T-helper 22 cell (primary cell): ENCODE measurements around the gene CEP68.

ENCODE experiments used
- DNase-seq: peaks from one replicate; pipeline ENCODE4 v3.0.0-alpha.2; 2020; ENCODE audit warnings: low read depth

The CEP68 gene

DNA sequence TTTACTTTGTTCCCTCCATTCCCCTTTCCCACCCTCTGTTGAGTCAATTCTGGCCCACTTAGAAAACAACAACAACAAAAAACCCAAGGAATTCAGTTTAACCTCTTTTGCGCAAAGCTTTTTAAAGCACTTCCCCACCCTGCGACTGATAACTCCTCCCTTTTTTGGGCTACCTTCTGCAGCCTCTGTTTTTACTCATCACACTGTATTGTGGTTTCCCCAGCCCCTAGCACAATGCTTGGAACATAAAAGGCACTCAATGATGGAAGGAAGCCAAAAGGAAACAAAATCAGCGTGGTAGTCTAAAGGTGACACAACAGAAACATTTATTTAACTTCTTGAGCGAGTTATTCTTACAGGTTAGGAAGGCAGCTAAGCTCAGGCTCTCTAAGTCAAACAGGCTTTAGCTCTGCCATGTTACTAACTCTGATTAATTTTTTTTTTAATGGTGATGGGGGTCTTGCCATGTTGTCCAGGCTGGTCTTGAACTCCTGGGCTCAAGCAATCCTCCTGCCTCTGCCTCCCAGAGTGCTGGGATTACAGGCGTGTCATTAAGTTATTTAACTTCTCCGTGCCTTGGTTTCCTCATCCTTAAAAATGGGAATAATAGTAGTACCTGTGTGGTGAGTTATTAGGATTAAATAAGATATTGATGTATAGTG, 1.3 kb downstream of the CEP68 start:
- peak; percentile 59 for DNase-seq

DNA sequence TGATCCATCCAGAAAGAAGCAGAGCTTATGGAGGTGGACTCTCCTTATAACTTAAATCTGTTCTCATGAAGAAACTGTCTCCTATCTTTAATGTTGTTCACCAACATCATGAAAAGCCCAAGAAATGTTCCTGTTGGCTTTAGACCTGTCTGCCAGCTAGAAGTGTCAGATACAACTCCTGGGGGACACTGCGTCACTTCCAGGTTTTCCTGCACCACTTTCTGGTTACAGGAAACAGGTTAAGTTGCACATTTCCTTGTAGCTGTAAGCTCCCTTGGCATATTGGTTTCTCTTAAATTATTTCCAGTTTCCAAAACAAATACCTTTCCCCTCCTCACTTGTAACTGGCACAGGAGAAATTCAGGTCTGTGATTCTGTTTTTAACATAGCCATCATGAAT, 2.9 kb downstream of the CEP68 start:
- no peak for DNase-seq

DNA sequence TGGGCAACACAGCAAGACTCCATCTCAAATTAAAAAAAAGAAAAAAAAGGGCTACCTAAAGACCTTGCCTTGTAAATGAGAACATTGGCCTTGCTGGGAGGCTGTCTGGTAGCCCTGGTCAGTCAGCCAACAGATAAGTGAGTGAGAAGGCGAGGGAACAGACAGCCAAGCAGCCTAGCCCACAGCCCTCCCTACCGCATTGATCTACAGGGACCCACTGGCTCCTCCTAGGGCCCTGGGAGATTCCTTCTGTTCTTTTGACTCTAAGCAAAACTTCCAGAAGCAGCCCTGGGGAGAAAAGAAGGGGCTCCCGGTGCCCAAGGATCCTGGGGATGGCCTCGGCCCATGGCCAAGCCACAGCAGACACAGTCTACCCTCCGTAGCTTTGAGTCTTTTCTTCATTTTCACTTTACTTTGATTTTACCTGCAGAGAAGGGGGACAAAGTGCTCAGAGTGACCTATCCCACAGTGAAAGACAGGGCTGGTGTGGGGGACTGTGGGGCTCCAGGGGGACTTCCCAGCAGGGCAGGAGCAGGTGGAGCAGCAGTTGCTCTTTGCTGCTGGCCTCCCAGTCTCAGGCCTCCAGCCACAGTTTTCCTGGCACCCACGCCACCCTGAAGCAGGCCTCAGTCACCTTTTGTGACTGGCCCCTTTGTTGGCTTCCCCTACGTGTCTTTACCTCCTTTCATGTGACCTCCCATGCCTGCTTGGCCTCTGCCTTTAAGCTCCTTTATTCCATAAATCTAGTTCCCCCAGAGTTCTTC, 5.1 kb downstream of the CEP68 start:
- no peak for DNase-seq

DNA sequence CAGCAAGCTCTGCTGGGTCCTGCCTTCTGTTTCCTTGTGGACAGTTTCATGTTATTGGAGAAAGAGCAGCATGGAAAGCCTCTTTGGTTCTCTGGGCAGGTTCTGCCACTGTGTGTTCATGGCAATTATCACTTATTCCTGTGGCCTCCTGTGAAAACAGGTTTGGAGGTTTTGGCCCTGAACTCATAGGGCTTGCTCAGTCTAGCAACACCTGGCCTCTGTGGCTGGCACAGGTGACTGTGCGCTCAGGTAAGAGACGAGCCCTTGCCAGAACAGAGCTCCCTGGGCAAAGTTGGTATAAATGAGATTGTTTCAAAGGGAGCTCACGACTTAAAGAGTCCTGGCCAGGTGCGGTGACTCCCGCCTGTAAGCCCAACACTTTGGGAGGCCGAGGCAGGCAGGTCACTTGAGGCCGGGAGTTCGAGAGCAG, 5.7 kb downstream of the CEP68 start:
- DNase-seq = no peak

DNA sequence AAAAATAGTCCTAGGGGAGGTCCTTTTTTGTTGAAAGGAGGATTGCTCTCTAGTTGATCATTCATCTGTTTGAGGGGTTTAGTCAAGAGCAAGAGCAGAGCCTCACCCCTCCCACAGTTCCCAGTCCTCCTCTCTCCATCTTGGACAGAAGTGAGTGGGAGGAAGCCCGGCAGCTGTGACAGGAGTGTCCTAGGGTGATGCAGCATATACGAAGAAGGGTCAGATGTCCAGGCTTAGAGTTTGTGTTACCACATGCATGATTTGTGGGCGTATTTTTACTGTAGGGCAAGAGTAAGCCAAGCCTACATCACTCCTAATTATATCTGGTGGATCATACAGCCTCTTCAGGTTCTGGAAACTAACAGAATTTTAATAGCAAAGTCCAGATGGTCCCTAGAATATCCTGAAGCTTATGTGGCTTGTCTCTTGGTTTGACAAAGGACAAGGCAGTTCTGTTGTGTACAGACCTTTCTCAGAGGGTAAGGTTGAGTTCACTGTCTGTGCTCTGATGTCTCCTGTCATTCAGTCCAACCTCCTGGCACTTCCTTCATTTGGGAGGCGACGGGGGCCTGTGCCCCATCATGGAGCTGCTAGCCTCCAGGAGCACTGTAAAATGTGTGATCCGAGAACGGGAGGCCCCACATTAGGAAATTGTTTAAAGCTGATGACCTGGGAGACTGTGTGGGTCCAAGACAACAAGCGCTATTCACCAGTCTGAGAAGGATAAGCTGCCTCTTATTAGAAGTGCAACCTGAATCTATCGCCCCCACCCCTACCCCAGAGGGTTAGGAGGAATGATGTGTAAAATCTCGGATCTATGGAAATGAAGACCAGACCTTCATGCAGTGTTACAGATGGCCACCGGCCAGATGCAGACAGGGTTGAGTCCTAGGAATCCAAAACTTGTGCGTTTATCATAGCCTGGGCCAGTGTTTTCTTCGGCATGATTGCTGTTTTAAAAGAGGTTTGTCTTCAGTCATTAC, 6.9 kb downstream of the CEP68 start:
- no peak for DNase-seq

DNA sequence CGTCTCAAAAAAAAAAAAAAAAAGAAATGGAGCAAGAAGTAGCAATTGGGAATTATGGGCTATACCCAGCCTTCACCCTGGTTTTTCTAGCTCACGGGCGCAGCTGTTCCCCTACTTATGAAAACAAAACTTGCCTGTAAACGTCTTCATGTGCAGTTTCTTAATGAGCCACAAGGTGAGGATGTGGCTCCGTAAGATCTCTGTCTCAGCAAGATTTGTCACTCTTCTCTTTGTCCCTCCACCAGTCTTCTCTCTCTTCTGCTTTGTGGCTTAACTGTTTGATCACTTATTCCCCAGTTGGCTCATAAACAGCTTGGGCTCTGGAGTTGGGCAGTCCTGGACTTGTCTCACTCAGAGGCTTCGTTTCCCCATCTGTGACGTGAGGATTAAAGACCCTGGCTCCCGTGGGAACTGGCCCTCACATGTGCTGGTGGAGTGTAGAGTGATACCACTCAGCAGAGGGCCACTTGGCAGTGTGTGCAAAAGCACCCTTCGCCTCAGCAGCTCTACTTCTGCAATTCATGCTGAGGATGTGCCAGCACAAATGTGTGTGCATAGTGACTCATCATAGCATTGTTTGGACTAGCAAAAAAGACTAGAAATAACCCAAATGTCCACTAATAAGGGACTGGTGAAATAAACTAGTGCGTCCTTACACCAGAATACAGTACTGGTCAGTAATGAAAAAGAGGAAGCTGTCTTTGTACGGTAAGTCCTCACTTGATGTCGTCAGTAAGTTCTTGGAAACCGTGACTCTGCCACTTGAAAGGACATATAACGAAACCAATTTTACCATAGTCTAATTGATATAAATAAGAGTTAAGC, 8.7 kb downstream of the CEP68 start:
- peak; percentile 14 for DNase-seq

DNA sequence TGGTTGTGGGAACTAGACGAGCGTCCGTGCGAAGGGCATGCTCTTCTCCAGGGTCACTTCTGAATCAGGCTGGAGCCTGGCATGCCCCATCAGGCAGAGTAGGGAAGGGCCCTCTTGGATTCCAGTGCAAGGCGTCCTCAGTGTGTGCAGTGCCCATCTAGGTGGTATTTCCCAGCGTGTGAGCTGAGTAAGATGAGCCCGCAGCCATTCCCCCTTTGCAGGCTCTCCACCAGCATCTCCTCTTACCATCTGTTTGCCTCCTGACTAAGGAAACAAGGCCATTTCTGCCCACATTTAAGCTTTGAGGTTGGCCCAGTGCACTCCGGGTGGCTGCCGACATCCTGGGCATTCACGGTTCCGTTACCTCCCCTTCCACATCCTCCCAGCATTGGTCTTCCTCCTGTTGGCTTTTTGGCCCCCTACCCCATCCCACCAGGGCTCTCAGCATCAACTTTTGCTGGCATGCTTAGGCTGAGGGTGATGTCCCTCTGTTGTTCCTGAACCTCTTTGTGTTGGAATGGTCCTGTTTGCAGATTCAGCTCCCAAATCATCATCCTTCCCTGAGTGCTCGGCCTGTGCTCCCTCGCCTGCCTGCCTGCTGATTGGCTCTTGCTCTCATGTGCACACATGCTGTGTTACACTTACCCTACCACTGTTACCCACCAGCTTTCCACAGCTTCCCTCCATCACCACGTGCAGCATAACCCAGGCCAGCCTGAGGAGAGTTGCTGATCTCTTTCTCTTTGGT, 11.8 kb downstream of the CEP68 start:
- DNase-seq = no peak

DNA sequence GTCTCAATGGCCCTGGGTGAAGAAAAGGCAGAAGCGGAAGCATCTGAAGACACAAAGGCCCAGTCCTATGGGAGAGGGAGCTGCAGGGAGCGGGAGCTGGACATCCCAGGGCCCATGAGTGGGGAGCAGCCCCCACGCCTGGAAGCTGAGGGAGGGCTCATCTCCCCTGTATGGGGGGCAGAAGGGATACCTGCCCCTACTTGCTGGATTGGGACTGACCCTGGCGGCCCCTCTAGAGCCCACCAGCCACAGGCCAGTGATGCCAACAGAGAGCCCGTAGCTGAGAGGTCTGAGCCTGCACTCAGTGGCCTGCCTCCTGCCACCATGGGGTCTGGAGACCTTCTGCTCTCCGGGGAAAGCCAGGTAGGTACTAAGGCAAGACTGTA, 13.2 kb downstream of the CEP68 start:
- no peak for DNase-seq

DNA sequence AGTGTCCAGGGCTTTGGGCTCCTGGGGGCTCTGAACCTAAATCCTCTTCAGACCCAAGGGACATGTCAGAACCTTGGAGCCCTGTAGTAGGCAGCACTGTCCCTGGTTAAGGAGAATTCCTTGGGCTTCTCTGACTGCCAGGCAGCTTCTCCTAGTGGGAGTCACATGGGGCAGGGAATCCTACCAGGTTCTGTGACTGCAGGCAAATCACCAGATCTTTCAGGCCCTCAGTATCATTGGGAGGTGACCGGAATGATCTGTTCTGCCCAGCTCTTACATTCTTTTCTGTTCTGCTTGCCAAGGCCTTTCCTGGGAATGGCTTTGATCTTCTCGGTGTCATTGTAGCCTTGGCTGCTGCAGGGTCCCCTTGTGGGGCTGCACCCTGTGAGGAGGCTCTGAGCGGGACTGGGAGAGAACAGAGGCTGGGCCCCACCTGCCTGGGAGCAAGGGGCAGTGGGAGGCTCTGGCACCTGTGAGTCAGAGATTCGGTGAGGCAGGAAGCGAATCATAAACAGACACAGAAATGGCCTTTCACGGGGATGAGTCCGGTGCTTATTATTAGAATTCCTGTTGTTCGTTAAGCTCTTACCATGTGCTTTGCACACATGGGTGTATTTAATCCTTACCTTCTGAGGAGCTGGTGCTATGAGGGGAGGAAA, 14.1 kb downstream of the CEP68 start:
- no peak for DNase-seq

DNA sequence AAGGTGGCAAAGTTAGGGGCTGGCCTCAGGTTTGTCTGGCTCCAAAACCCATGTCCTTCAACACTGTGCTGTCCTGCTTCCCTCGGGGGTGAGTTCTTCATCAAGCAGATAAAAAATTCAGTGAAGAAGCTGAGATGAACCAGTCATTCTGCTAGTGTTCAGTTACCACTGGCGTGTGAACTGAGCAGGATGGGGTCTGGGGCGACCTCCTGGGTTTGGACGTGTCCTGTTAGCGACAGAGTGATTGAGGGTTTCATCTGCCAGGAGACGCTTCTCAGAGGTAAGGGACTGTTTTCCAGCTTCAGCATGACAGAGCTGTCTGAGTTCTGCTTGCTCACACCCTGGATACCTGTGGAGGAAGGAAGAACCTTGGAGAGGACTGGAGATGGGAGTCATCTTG, 14.6 kb downstream of the CEP68 start:
- no peak for DNase-seq

DNA sequence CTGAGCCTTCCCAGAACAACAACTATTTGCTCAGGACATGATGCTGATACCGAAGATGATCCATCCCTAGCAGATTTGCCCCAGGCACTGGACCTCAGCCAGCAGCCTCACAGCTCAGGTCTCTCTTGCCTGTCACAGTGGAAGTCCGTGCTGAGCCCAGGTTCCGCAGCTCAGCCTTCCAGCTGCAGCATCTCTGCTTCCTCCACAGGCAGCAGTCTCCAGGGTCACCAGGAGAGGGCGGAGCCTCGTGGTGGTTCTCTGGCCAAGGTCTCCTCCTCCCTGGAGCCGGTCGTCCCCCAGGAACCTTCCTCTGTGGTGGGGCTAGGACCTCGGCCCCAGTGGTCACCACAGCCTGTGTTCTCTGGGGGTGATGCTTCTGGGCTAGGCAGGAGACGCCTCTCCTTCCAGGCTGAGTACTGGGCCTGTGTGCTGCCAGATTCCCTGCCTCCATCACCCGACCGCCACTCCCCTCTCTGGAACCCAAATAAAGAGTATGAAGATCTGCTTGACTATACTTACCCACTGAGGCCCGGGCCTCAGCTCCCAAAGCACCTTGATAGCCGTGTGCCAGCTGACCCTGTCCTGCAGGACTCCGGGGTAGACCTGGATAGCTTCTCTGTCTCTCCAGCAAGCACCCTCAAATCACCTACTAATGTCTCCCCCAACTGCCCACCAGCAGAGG, 15.4 kb downstream of the CEP68 start:
- no peak for DNase-seq

DNA sequence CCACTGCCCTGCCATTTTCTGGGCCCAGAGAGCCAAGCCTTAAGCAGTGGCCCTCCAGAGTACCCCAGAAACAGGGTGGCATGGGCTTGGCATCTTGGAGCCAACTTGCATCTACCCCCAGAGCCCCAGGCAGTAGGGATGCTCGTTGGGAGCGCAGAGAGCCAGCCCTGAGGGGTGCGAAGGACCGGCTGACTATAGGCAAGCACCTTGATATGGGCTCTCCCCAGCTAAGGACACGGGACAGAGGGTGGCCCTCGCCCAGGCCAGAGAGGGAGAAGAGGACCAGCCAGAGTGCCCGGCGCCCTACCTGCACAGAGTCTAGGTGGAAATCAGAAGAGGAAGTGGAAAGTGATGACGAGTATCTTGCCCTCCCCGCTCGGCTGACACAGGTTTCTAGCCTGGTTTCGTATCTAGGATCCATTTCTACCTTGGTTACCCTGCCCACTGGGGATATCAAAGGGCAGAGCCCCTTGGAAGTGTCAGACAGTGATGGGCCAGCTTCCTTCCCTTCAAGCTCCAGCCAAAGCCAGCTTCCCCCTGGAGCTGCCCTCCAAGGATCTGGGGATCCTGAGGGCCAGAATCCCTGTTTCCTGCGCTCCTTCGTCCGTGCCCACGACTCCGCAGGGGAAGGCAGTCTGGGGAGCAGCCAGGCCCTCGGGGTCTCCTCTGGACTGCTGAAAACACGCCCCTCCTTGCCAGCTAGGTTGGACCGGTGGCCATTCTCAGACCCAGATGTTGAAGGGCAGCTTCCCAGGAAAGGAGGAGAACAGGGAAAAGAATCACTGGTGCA, 16.2 kb downstream of the CEP68 start:
- no peak for DNase-seq

DNA sequence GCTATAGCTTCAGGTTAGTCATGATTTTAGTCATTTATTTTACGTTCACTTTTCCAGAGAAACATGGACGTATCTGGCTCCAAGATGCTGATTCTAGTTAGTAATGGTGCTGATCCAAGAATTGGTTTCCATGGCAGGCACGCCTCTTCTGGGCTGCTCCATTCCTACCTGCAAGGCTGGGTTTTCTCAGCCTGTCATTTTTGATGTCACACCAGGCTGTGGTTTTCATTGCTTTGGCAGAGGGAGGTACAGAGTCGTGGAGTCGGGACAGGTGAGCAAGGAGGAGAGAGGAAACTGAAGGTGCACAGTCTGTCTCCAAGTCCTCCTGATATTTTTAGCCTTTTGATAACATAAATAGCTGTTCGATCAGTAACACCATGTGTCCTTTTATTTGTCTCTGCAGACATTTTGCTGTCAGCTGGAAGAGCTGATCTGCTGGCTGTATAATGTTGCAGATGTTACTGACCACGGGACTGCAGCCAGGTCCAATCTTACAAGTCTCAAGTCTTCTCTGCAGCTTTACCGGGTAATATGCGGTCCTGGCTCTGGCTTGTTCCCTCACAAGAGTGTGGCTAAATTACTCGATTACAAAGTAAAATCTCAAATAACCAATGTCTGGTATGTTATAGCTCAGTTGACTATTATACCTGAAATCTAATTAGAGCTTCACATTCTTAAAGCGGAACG, 17.8 kb downstream of the CEP68 start:
- no peak for DNase-seq

DNA sequence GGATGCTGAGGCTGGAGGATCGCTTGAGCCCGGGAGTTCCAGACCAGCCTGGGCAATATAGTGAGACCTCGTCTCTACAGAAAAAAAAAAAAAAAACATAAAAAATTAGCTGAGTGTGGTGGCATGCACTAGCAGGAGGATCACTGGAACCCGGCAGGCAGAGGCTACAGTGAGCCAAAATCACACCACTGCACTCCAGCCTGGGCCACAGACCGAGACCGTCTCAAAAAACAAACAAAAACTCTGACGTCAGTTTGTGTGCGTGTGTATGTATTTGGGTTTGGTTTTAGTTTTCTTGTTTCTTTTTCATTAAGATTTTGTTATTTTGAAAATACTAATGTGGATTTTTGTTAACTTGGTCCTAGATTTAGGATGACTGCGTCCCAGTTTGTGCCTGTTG, 19.0 kb downstream of the CEP68 start:
- DNase-seq = no peak

DNA sequence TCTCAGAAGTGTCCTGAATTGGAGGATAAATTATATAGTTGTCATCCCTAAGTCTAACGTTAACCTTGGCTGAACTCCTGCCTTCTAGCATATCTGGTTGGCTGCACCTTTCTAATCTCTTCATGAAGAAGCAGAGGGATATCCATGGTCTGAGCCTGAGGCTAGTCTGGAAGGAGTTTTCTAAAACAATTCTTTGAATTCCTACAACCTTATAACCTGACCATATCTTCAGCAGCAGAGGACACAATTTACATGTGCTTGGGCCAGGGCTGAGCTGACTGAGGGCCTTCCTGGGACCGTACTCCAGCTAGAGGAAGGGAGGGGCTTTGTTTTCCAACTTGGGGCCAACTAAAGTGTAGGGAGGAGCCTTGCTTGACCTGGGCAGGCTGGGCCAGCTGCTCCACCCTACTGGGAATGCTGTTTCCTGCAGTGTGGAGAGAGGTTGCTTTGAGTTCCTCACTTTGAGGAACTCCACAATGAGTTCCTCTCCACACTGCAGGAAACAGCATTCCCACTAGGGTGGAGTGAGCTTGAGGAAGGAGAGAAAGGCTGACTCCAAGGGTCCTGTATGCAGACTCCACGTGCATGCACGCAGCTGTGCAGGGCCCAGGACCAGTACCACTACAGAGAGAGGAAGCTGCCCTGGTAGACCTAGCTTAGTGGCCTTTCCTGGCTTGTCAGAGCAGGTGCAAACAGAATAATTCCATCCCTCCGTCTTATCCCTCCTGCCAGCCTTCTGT, 19.6 kb downstream of the CEP68 start:
- DNase-seq = no peak

DNA sequence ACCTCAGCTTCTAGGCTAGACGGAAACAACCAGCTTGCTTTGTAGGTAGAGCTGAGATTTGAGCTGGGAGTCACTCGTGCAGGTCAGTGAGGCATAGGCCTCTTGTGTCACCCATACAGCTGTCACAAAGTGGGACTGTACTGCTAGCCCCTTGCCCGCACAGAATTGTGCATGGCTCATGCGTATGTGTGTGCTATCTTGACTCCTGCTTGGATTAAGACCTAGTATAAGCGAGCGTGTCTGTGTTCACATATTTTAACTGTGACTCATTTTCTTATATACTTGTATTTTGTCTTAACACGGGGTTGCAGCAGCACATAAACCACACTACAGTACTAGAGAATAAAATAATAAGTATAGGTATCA, 20.1 kb downstream of the CEP68 start:
- no peak for DNase-seq

DNA sequence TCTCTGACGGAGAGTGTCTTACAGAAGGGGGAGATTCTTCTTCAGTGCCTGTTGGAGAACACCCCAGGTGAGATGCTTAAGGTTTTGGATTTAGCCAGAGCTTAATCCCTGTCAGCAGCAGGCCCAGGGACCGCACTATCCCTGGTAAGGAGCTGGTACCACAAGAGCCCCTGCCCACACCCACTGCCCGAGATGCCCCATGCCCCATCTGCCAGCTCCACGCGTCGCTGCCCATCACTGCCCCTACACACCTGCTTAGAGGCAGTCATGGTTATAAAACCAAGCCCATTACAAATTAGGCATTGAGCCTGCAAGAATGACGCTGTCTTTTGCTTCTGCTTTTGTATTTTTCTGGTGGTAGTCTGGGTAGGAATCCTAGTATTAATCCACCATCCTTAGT, 21.7 kb downstream of the CEP68 start:
- DNase-seq = no peak

DNA sequence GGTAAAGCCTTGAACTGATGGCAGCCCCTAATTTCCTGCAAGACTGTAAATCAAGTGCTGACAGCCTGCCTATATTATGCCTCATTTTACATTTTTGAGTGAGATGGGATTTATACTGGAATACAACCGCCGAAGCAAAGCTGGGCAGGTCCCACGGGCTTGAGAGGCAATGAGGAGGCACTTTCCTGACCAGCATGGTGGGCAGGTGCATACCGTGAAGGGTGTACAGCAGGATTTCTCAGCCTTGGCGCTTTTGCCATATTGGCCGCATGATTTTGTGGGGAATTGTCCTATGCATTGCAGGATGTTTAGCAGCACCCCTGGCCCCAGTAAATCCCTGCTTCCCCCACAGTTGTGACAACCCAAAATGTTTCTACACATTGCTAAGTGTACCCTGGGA, 22.8 kb downstream of the CEP68 start:
- DNase-seq = no peak
